Measurements from ENCODE around the gene PALLD.
"Not testable (repeated sequence)": the region's sequence is repeated elsewhere in the genome, so short reads cannot be mapped to it uniquely, and the experiment has no call there.

PALLD gene

GRCh38 chr4:168932138-168932537 lies 435.3 kb downstream of the PALLD start:
- H3K36me3 Mint-ChIP-seq: peaks cover 49% of the 10 kb centered on the region
- H3K27ac Mint-ChIP-seq: no peak overlapping the region
- H3K27me3 Mint-ChIP-seq: no peaks in the 10 kb centered on the region
- H3K4me1 Mint-ChIP-seq: no peaks in the 10 kb centered on the region
- ATAC-seq: no peak
- no peak overlapping the region for H3K4me3 Mint-ChIP-seq
- H3K9me3 Mint-ChIP-seq: peaks cover 21% of the 10 kb centered on the region

GRCh38 chr4:168933423-168933822 lies 436.6 kb downstream of the PALLD start:
- Mint-ChIP-seq H3K9me3 (peaks cover 32% of the 10 kb centered on the region), H3K27me3 (no peaks in the 10 kb centered on the region), H3K4me3 (no peak overlapping the region), H3K27ac (no peak overlapping the region), H3K4me1 (no peaks in the 10 kb centered on the region), H3K36me3 (peaks cover 62% of the 10 kb centered on the region)
- no peak for ATAC-seq

- not testable (repeated sequence) for H3K4me3 Mint-ChIP-seq, ATAC-seq, H3K27ac Mint-ChIP-seq, H3K4me1 Mint-ChIP-seq, H3K27me3 Mint-ChIP-seq
- Mint-ChIP-seq H3K9me3 (peaks cover 29% of the 10 kb centered on the region), H3K36me3 (peaks cover 67% of the 10 kb centered on the region)
These were observed 440.6 kb downstream of the PALLD start for GRCh38 chr4:168937473-168937872.

- H3K27me3 Mint-ChIP-seq: no peaks in the 10 kb centered on the region
- peaks cover 12% of the 10 kb centered on the region for H3K9me3 Mint-ChIP-seq
- H3K27ac Mint-ChIP-seq: no peak overlapping the region
- no peak for ATAC-seq
- H3K36me3 Mint-ChIP-seq: peaks cover 23% of the 10 kb centered on the region
- H3K4me1 Mint-ChIP-seq: no peaks in the 10 kb centered on the region
- H3K4me3 Mint-ChIP-seq: no peak overlapping the region
These were observed 446.1 kb downstream of the PALLD start for GRCh38 chr4:168942985-168943384.

GRCh38 chr4:168945291-168945690 lies 448.4 kb downstream of the PALLD start:
- H3K27ac Mint-ChIP-seq: no peak overlapping the region
- no peaks in the 10 kb centered on the region for H3K27me3 Mint-ChIP-seq
- peaks cover 9% of the 10 kb centered on the region for H3K9me3 Mint-ChIP-seq
- no peak overlapping the region for H3K4me3 Mint-ChIP-seq
- no peaks in the 10 kb centered on the region for H3K4me1 Mint-ChIP-seq
- ATAC-seq: no peak
- H3K36me3 Mint-ChIP-seq: peaks cover 6% of the 10 kb centered on the region

GRCh38 chr4:168952821-168953246 lies 456.0 kb downstream of the PALLD start:
- H3K36me3 Mint-ChIP-seq: peaks cover 20% of the 10 kb centered on the region
- H3K27ac Mint-ChIP-seq, ATAC-seq, H3K4me1 Mint-ChIP-seq, H3K4me3 Mint-ChIP-seq, H3K27me3 Mint-ChIP-seq: not testable (repeated sequence)
- H3K9me3 Mint-ChIP-seq: peaks cover 11% of the 10 kb centered on the region

GRCh38 chr4:168955674-168956073 lies 458.8 kb downstream of the PALLD start:
- Mint-ChIP-seq H3K36me3 (peaks cover 21% of the 10 kb centered on the region), H3K27me3 (no peaks in the 10 kb centered on the region), H3K4me3 (no peak overlapping the region), H3K9me3 (peaks cover 3% of the 10 kb centered on the region), H3K4me1 (no peaks in the 10 kb centered on the region), H3K27ac (no peak overlapping the region)
- no peak for ATAC-seq

GRCh38 chr4:168960716-168961115 lies 463.9 kb downstream of the PALLD start:
- Mint-ChIP-seq H3K27ac (no peak overlapping the region), H3K27me3 (no peaks in the 10 kb centered on the region), H3K36me3 (peaks cover 22% of the 10 kb centered on the region), H3K4me1 (no peaks in the 10 kb centered on the region), H3K4me3 (no peak overlapping the region), H3K9me3 (peaks cover 2% of the 10 kb centered on the region)
- no peak for ATAC-seq

- Mint-ChIP-seq H3K4me3 (no peak overlapping the region), H3K27me3 (no peaks in the 10 kb centered on the region), H3K36me3 (no peaks in the 10 kb centered on the region), H3K27ac (no peak overlapping the region), H3K4me1 (no peaks in the 10 kb centered on the region), H3K9me3 (peaks cover 28% of the 10 kb centered on the region)
- no peak for ATAC-seq
These were observed 475.7 kb downstream of the PALLD start for GRCh38 chr4:168972596-168972995.

All from stimulated activated memory B cell treated with anti-CD40 and anti-IgM and Interleukin-4, amounts not matched to agents 10 μg/mL and 1 μg/mL and 100 μg/mL, for 72 hours (primary cell).